HepG2 (cell line): ENCODE data around the gene ZNF544. TPM values are rescaled to one million over a fixed set of nuclear protein-coding genes. Genes with fewer than 3 reads are reported as not detected.

Experiments
- CBX2 ChIP-seq, 2 experiments: fragments of 200-600 bp in 1 of 2; sonication (generic); formaldehyde crosslinking in 1 of 2; IDR thresholded peaks; 2 replicates each; pipeline versions ENCODE4 v1.7.0 to v1.8.1; 2018 to 2022; ENCODE audit warnings: low read depth in 2 of 2, low read length in 1 of 2, mild to moderate bottlenecking in 1 of 2, missing genetic modification reagents in 1 of 2
- CERS6 ChIP-seq: sonication (generic); formaldehyde crosslinking; IDR thresholded peaks from 2 replicates; pipeline ENCODE4 v1.5.0; 2020; ENCODE audit warnings: missing genetic modification reagents
- GTF2F1 ChIP-seq: fragments of 150-350 bp; IDR thresholded peaks from 2 replicates; pipeline ENCODE4 v1.6.1; 2014; ENCODE audit warnings: low read length
- HOXA3 ChIP-seq: sonication (generic); formaldehyde crosslinking; IDR thresholded peaks from 2 replicates; pipeline ENCODE4 v1.5.0; 2020; ENCODE audit warnings: missing genetic modification reagents
- IRX3 ChIP-seq: sonication (generic); formaldehyde crosslinking; IDR thresholded peaks from 2 replicates; pipeline ENCODE4 v1.8.1; 2023; ENCODE audit warnings: mild to moderate bottlenecking, low read depth, missing genetic modification reagents, borderline replicate concordance
- KDM6A ChIP-seq: IDR thresholded peaks from 2 replicates; pipeline ENCODE4 v1.6.1; 2016; ENCODE audit warnings: low read depth
- MAZ ChIP-seq, 2 experiments: sonication (generic) in 1 of 2; formaldehyde crosslinking in 1 of 2; IDR thresholded peaks; 2 replicates each; pipeline versions ENCODE4 v1.5.0 to v1.6.1; 2012 to 2020; ENCODE audit warnings: low read depth in 2 of 2, mild to moderate bottlenecking in 2 of 2, borderline replicate concordance in 1 of 2, improper control_type of control experiment in 1 of 2, low read length in 1 of 2, missing genetic modification reagents in 1 of 2, moderate library complexity in 1 of 2
- MTA1 ChIP-seq: sonication (generic); formaldehyde crosslinking; IDR thresholded peaks from 2 replicates; pipeline ENCODE4 v1.4.0; 2020; ENCODE audit warnings: missing genetic modification reagents, mild to moderate bottlenecking, borderline replicate concordance
- RARG ChIP-seq: sonication (generic); formaldehyde crosslinking; IDR thresholded peaks from 2 replicates; pipeline ENCODE4 v1.4.0; 2020; ENCODE audit warnings: low read depth, mild to moderate bottlenecking, missing genetic modification reagents
- RBM39 ChIP-seq: fragments of 200-400 bp; formaldehyde crosslinking; IDR thresholded peaks from one replicate; pipeline ENCODE4 v1.6.1; 2018; ENCODE audit warnings: antibody characterized with exemption, mild to moderate bottlenecking, low read depth, low read length; ENCODE audit not compliant: poor library complexity, severe bottlenecking
- RFXAP ChIP-seq: sonication (generic); formaldehyde crosslinking; IDR thresholded peaks from 2 replicates; pipeline ENCODE4 v1.4.0; 2020; ENCODE audit warnings: missing genetic modification reagents, borderline replicate concordance
- SMAD9 ChIP-seq: sonication (generic); formaldehyde crosslinking; IDR thresholded peaks from 2 replicates; pipeline ENCODE4 v1.5.1; 2020; ENCODE audit warnings: mild to moderate bottlenecking, missing genetic modification reagents
- SNRNP70 ChIP-seq: fragments of 200-400 bp; formaldehyde crosslinking; IDR thresholded peaks from 2 replicates; pipeline ENCODE4 v1.6.1; 2017; ENCODE audit warnings: mild to moderate bottlenecking, low read depth, low read length, moderate library complexity
- ZNF256 ChIP-seq: sonication (generic); formaldehyde crosslinking; conservative IDR thresholded peaks from 2 replicates; pipeline ENCODE4 v1.4.0; 2020; ENCODE audit warnings: missing genetic modification reagents
- ZNF260 ChIP-seq: sonication (generic); formaldehyde crosslinking; IDR thresholded peaks from 2 replicates; pipeline ENCODE4 v1.4.0; 2020; ENCODE audit warnings: missing genetic modification reagents, low read depth, mild to moderate bottlenecking, borderline replicate concordance
- ZNF280B ChIP-seq: sonication (generic); formaldehyde crosslinking; IDR thresholded peaks from 2 replicates; pipeline ENCODE4 v1.5.0; 2020; ENCODE audit warnings: missing genetic modification reagents, mild to moderate bottlenecking, borderline replicate concordance
- ZNF3 ChIP-seq: IDR thresholded peaks from 2 replicates; pipeline ENCODE4 v1.7.0; 2017; ENCODE audit warnings: inconsistent platforms
- ZNF501 ChIP-seq: sonication (generic); formaldehyde crosslinking; IDR thresholded peaks from 2 replicates; pipeline ENCODE4 v1.5.1; 2020; ENCODE audit warnings: mild to moderate bottlenecking, moderate library complexity, missing genetic modification reagents
- ZNF543 ChIP-seq: sonication (generic); formaldehyde crosslinking; IDR thresholded peaks from 2 replicates; pipeline ENCODE4 v1.4.0; 2020; ENCODE audit warnings: mild to moderate bottlenecking, missing genetic modification reagents
- ZNF564 ChIP-seq: sonication (generic); formaldehyde crosslinking; IDR thresholded peaks from 2 replicates; pipeline ENCODE4 v1.8.1; 2023; ENCODE audit warnings: mild to moderate bottlenecking, missing genetic modification reagents
- ZNF703 ChIP-seq: sonication (generic); formaldehyde crosslinking; IDR thresholded peaks from 2 replicates; pipeline ENCODE4 v1.5.1; 2020; ENCODE audit warnings: missing genetic modification reagents, mild to moderate bottlenecking, moderate library complexity, borderline replicate concordance
- ZNF777 ChIP-seq: sonication (generic); formaldehyde crosslinking; IDR thresholded peaks from 2 replicates; pipeline ENCODE4 v1.4.0; 2020; ENCODE audit warnings: missing genetic modification reagents
- ZNF878 ChIP-seq: sonication (generic); formaldehyde crosslinking; IDR thresholded peaks from 2 replicates; pipeline ENCODE4 v1.8.1; 2023; ENCODE audit warnings: mild to moderate bottlenecking, missing genetic modification reagents, moderate library complexity
- polyA plus RNA-seq, 8 experiments: library from polyadenylated mRNA; depleted of rRNA in 3 of 8; stranded (reverse) in 7 of 8; unstranded in 1 of 8; fragments of >200 nt; fragmentation: Illumina TruSeq in 4 of 8; extraction: Trizol in 4 of 8; gene quantifications; 2 replicates each; pipeline versions ENCODE4 v1.2.1 to v1.2.3, GENCODE V29; 2011 to 2016; ENCODE audit warnings: low read depth in 4 of 8, missing spikeins in 1 of 8, mixed read lengths in 1 of 8; ENCODE audit not compliant: insufficient read depth in 1 of 8
- total RNA-seq, 5 experiments: library from RNA; depleted of rRNA; stranded (reverse); fragments of >200 nt; fragmentation: Illumina TruSeq; extraction: Trizol; gene quantifications; 2 replicates each; pipeline ENCODE4 v1.2.3, GENCODE V29; 2016; ENCODE audit warnings: low read depth in 1 of 5
- TF ChIP-seq, protein P1 (sequence below): sonication (generic); formaldehyde crosslinking; IDR thresholded peaks from 2 replicates; pipeline ENCODE4 v1.8.1; 2022; ENCODE audit warnings: low read depth, mild to moderate bottlenecking, missing genetic modification reagents

ZNF544 gene
- total and polyA plus RNA-seq, 2 of the 13 experiments (the other 11 are each of a cell fraction or from before 2014, with no cell fraction given): 13.1 to 17.0 TPM

DNA sequence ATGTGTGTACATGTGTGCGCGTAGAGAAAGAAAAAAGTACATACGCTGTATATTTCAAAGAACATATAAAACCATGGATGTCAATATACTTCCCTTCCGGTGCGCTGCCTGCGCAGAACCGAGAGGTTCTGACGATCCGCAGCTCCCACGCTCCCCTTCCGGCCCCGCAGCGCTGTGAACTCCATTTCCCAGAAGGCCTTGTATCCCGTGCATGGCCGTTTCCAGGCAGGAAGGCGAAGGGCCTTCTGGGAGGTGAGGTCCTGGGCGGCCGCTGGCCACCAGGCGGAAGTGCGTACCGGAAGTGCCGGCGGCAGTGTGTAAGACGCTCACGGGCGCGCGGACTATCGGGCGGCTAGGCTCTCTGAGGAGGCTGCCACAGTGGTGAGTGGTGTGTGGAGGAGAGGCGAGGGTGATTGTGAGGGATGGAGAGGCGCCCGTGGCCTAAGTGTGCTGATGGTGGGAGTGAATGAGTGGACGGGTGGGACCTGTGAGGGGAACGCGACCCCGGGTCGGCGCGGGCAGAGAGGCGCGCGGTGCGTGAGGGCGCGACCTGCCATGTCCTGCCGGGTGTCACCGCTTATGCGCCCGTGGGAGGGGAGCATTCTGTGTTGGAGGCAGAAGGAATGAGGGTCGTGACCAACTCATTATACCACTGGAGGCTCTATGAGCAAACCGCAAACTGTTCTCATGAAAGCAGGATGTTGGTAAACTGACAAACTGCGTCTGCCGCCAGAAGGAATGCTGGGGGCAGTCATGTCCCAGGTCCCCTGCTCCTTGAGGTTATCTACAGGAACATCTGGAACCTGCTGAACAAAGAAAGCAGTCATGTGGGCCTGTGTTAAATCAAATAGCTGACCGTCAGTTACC, 76.6 kb downstream of the ZNF544 start, which contains the start of gene ERVK3-1 (continued):
- TF ChIP-seq ZNF777 (peak; percentile 69; the same call in 1 of the 2 replicates), ZNF256 (no peak), ZNF280B (CRISPR knock-in tag) (peak; percentile 81; the same call in 1 of the 2 replicates), SMAD9 (CRISPR knock-in tag) (no peak), KDM6A (no peak), SNRNP70 (no peak), CERS6 (no peak), ZNF564 (no peak), ZNF543 (no peak), RARG (no peak), MAZ (IDR thresholded peaks at IDR 0.05; ENCODE audit: borderline replicate concordance, low read depth, low read length) (no peak), MAZ (CRISPR knock-in tag; IDR thresholded peaks at IDR 0.05; ENCODE audit: low read depth) (peak; percentile 71), GTF2F1 (0 out of 2 replicates have a peak, but pooled peaks have one; percentile 39), CBX2 (IDR thresholded peaks at IDR 0.05; ENCODE audit: low read depth, low read length) (no peak), CBX2 (CRISPR knock-in tag; IDR thresholded peaks at IDR 0.05; ENCODE audit: low read depth) (no peak), ZNF501 (CRISPR knock-in tag) (peak; percentile 23; the same call in 1 of the 2 replicates), RFXAP (CRISPR knock-in tag) (peak; percentile 15; the same call in 1 of the 2 replicates), HOXA3 (peak; percentile 96), ZNF3 (no peak), ZNF878 (CRISPR knock-in tag) (no peak), RBM39 (peak; percentile 59), ZNF703 (CRISPR knock-in tag) (no peak), ZNF260 (no peak), MTA1 (CRISPR knock-in tag) (peak; percentile 60), IRX3 (CRISPR knock-in tag) (peak; percentile 60; the same call in 1 of the 2 replicates)
- TF ChIP-seq, protein P1, sequence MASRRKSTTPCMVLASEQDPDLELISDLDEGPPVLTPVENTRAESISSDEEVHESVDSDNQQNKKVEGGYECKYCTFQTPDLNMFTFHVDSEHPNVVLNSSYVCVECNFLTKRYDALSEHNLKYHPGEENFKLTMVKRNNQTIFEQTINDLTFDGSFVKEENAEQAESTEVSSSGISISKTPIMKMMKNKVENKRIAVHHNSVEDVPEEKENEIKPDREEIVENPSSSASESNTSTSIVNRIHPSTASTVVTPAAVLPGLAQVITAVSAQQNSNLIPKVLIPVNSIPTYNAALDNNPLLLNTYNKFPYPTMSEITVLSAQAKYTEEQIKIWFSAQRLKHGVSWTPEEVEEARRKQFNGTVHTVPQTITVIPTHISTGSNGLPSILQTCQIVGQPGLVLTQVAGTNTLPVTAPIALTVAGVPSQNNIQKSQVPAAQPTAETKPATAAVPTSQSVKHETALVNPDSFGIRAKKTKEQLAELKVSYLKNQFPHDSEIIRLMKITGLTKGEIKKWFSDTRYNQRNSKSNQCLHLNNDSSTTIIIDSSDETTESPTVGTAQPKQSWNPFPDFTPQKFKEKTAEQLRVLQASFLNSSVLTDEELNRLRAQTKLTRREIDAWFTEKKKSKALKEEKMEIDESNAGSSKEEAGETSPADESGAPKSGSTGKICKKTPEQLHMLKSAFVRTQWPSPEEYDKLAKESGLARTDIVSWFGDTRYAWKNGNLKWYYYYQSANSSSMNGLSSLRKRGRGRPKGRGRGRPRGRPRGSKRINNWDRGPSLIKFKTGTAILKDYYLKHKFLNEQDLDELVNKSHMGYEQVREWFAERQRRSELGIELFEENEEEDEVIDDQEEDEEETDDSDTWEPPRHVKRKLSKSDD (CRISPR knock-in tag): no peak
